Left kidney (tissue), 2 donors: ENCODE results near the gene HPS3. TPM values are rescaled to one million over a fixed set of nuclear protein-coding genes. Genes with fewer than 3 reads are reported as not detected.
"Not testable (repeated sequence)": the region's sequence is repeated elsewhere in the genome, so short reads cannot be mapped to it uniquely, and the experiment has no call there.

Experiments used
- DNase-seq: peaks from one replicate; pipeline ENCODE4 v3.0.0-alpha.2; 2013
- polyA plus RNA-seq: library from polyadenylated mRNA; unstranded; fragments of 120-200 nt; gene quantifications from one replicate; pipeline ENCODE4 v1.2.1, GENCODE V29; 2013; ENCODE audit not compliant: insufficient read length

Gene HPS3
- polyA plus RNA-seq, 1 donor = 39.6 TPM

GRCh38 chr3:149186219-149186618 lies 56.8 kb downstream of the HPS3 start:
- no peak for DNase-seq

GRCh38 chr3:149186721-149187120 lies 57.3 kb downstream of the HPS3 start:
- DNase-seq = no peak

GRCh38 chr3:149188494-149188893 lies 59.1 kb downstream of the HPS3 start:
- DNase-seq = no peak

- DNase-seq = no peak
These were observed 65.8 kb downstream of the HPS3 start for GRCh38 chr3:149195221-149195620.

GRCh38 chr3:149196805-149197592 lies 67.6 kb downstream of the HPS3 start:
- not testable (repeated sequence) for DNase-seq

GRCh38 chr3:149197669-149198068 lies 68.2 kb downstream of the HPS3 start:
- DNase-seq = no peak

- no peak for DNase-seq
These were observed 69.2 kb downstream of the HPS3 start for GRCh38 chr3:149198611-149199010.

- no peak for DNase-seq
These were observed 70.0 kb downstream of the HPS3 start for GRCh38 chr3:149199474-149199873.

GRCh38 chr3:149203758-149204157 lies 74.3 kb downstream of the HPS3 start:
- no peak for DNase-seq

GRCh38 chr3:149204390-149204991 lies 75.1 kb downstream of the HPS3 start:
- no peak for DNase-seq

- no peak for DNase-seq
These were observed 78.0 kb downstream of the HPS3 start for GRCh38 chr3:149207475-149207874.

GRCh38 chr3:149209431-149209830 lies 80.0 kb downstream of the HPS3 start:
- DNase-seq = no peak

- no peak for DNase-seq
These were observed 82.9 kb downstream of the HPS3 start for GRCh38 chr3:149212386-149212785.

- DNase-seq = no peak
These were observed 85.3 kb downstream of the HPS3 start for GRCh38 chr3:149214702-149215101.

- DNase-seq = peak; percentile 36
These were observed 86.1 kb downstream of the HPS3 start for GRCh38 chr3:149215515-149215914.

GRCh38 chr3:149216193-149216869 lies 86.9 kb downstream of the HPS3 start:
- no peak for DNase-seq

GRCh38 chr3:149217347-149217746 lies 87.9 kb downstream of the HPS3 start:
- no peak for DNase-seq

- DNase-seq = not testable (repeated sequence)
These were observed 90.1 kb downstream of the HPS3 start for GRCh38 chr3:149219380-149220121.

GRCh38 chr3:149221783-149222517 lies 92.5 kb downstream of the HPS3 start, which contains the start of gene CP:
Gene CP, minus strand, starts transcription at chr3:149221829. Its CDS starts 37 bp downstream, at chr3:149221792.
- DNase-seq = no peak
